HTERT RPE-1 (cell line): ENCODE data around the gene GRAP2.

Experiments used
- in situ Hi-C: fragments of 300-500 bp; cut with MboI; formaldehyde crosslinking; loops from 4 replicates; pipeline ENCODE4 v1.14.3; 2020; ENCODE audit warnings: low sequenced_read_pairs

The GRAP2 gene

GRCh38 chr22:39923696-39924095 lies 22.8 kb downstream of the GRAP2 start:
- in situ Hi-C loops = no loop called here

DNA sequence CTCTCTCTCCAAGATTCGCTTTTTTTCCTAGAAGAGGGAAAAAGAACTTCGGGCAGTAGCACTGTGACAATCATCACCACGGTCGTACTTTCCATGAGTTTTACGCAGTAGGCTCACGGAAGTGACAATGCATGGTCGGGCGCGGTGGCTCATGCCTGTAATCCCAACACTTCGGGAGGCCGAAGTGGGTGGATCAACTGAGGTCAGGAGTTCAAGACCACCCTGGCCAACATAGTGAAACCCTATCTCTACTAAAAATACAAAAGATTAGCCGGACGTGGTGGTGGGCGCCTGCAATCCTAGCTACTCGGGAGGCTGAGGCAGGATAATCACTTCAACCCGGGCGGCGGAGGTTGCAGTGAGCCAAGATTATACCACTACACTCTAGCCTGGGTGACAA lies 23.4 kb downstream of the GRAP2 start:
- in situ Hi-C loops = no loop called here

DNA sequence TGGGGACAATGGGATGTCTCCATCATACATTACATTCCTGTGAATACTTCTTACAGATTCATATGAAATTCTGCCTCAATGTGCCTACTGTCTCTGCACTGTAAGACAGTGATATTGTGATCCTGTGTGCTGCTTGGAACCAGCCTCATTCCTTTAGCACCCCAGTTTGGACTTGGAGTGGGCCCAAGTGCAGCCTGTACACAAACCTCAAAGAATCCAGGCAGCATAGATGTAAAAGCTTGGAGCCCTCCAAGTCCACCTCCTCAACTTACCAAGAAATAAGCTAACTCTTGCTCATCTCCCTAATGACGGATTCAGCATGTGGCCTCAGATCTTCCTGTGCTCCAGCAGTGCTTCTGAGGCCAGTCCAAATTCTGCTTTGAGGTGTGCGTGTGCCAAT lies 24.4 kb downstream of the GRAP2 start:
- in situ Hi-C loops = no loop called here

GRCh38 chr22:39925909-39926679 lies 25.2 kb downstream of the GRAP2 start:
- in situ Hi-C loops = no loop called here

GRCh38 chr22:39926753-39927152 lies 25.9 kb downstream of the GRAP2 start:
- in situ Hi-C loops = no loop called here

DNA sequence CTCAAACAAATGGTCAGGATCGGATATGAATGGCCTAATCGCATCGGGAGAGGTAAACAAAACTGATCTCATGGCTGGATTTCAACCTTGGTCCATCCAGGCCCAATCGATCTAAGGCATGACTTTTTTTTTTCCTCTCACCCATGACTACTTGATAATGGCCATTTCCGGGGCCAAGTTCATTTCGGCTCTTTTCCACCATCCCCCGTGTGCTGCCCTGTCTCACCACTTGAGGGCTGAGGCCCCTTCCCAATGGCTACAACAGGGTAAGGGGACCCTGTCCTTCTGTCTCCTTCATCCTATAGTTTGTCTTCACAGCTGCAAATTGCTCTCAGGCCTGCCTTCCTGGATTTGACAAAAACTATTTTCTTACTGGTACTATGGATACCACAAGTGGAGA lies 26.7 kb downstream of the GRAP2 start:
- in situ Hi-C loops = no loop called here

- in situ Hi-C loops = no loop called here
Observed at GRCh38 chr22:39928536-39929520, 27.9 kb downstream of the GRAP2 start.

DNA sequence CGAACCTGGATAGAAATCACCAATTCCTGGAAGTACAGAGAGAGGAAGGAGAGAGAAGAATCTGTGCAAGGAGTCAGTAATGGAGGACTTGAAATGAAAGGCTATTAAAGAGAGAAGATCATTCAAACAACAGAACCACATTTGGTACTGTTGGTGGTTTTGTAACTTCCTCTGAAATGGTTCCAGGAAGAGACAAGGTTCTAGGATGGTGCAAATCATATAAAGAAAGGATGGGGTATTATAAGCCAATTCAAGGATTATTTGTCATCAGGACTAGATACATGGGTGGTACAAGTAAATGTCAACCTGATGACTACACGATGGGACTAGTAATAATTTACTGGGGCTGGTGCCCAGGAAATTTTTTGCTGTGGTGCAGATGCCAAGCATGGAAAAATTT lies 30.4 kb downstream of the GRAP2 start:
- in situ Hi-C loops = no loop called here

DNA sequence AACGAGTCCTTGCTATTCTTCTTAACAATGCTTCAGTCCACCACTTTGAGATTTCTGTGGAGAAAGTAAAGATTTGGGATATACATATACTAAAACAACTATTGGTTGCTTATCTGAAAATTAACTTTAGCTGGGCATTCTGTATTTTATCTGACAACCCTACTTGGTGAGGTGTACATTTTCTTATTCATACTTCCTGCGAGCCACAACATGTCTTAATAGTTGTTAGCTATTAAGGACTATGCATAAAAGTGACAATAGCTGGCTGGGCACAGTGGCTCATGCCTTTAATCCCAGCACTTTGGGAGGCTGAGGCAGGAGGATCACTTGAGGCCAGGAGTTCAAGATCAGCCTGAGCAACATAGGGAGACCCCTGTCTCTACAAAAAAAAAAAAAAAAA lies 31.3 kb downstream of the GRAP2 start:
- in situ Hi-C loops = no loop called here

DNA sequence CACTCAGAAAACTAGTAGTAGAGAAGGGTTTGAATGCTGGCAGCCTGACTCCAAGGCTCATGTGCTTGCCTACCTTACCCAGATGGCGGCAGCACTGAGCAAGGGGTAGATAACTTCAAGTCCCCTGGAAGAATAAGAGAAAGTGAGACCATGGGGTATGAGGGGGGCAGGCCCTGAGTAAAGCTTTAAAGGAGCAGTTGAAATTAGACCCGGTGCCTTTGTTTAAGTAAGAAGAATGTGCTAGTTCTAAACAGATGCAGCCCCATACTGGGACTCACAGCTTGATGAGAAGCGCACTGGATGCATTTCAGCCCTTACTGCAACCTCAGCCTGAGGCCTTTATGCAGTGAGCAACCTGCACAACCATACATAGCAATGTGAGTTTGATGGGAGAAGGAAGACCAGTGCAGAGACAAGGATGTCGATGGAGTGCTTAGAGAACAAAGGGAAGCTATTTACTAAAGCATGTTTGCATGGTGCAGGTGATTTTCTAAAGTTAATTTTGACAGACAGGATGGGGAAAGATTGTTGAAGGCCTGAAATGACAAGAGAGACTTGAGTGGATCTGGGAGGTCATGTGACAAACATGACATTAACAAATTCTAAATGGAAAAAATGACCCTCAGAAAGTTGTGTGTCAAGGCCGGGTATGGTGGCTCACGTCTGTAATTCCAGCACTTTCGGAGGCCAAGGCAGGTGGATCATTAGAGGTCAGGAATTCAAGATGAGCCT lies 32.2 kb downstream of the GRAP2 start:
- in situ Hi-C loops = no loop called here

DNA sequence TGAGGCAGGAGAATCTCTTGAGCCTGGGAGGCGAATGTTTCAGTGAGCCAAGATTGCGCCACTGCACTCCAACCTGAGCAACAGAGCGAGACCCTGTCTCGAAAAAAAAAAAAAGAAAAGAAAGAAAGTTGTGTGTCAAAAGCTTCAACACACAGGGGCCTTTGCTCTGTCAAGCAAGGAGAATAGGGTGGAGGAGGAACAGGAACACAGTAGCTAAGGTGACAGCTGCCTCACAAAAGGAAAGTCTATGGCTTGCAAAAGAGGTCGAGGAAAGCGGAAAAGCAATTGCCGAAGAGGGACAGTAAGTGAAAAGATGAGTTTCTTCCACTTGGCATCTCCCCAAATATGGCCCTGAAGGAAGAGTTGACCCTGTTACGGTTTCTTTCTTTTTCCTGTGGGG lies 32.9 kb downstream of the GRAP2 start:
- in situ Hi-C loops = no loop called here

- in situ Hi-C loops = no loop called here
Observed at GRCh38 chr22:39935116-39935515, 34.2 kb downstream of the GRAP2 start.

DNA sequence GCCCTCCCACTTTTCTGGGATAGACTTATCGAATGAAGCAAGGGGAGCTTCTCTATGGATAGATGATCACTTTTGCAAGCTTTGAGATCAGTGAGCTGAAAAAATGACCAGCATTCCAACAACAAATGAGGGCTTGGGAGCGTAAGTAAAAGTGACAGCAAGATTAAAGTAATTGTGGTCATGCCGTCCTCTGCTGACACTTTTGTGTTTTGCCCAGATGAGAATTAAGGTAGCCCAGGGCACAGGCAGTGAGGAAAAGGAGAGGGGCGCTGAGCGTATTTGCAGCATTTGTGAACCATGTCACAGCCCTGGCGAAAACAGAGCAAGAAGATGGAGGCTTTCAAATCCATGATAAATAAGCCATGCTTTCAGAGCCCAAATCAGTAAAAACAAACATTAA lies 34.7 kb downstream of the GRAP2 start:
- in situ Hi-C loops = no loop called here

- in situ Hi-C loops = no loop called here
Observed at GRCh38 chr22:39936523-39937145, 35.8 kb downstream of the GRAP2 start.

DNA sequence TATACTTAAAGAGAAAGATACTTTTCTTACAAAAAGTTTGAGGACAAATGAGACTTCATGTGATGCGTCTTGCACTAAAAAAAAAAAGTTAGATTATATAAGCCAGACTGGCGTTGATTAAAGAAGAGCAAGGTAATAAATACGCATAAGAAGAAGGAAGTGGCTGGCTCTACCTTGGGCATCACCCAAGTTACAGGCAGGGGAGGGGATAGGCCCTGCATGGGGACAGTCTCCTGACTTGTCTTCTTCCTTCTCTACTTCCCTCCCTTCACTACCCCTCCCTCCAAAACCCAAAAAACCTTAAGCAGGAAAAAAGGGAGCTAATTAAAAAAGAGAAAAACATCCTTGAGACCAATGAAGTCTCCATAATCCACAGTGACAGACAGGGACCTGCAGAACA lies 37.0 kb downstream of the GRAP2 start:
- in situ Hi-C loops = no loop called here

DNA sequence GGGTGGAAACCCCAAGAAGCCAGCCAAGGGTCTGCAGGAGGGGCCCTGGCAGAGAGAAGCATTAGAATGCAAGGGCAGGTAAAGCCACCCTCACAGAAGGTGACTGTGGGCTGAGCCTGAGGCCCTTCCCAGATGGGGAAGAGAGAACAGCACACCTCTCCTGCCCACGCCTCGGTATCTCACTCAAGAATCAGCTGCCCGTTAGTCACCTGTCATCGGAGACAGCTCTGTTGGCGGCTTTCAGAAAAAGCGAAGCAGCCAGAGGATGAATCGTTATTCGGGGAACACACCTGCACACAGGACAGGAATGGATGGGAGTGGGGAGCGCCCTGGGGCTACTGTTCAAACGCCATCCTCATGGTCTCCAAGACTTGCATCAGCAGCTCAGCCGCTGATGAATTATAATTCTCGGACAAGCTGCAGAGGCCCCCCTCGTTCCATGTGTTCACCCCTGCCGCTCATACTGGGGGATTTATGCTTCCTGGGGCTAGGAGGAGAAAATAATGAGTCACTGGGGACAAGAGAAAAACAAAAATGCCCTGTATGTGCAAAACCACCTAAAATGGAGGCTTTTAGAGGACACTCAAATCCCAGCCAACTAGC lies 37.7 kb downstream of the GRAP2 start:
- in situ Hi-C loops = no loop called here

- in situ Hi-C loops = no loop called here
Observed at GRCh38 chr22:39939830-39940229, 38.9 kb downstream of the GRAP2 start.

- in situ Hi-C loops = no loop called here
Observed at GRCh38 chr22:39940757-39941305, 39.9 kb downstream of the GRAP2 start.

GRCh38 chr22:39941601-39942000 lies 40.7 kb downstream of the GRAP2 start:
- in situ Hi-C loops = no loop called here
